Trophoblast cell (in vitro differentiated cells and primary cell): ENCODE measurements around the gene RAMACL.

Experiments
- DNase-seq, 2 donors: peaks; one replicate each; pipeline ENCODE4 v3.0.0-alpha.2; 2016
- H2AFZ ChIP-seq: 2 replicates; pipeline ENCODE4 v1.6.1; 2013; ENCODE audit warnings: low read length, moderate library complexity, mild to moderate bottlenecking; ENCODE audit not compliant: insufficient read depth, poor library complexity
- H2AK5ac ChIP-seq: 2 replicates; pipeline ENCODE4 v1.6.1; 2013; ENCODE audit warnings: mild to moderate bottlenecking, low read length
- H2BK120ac ChIP-seq: 2 replicates; pipeline ENCODE4 v1.6.1; 2013; ENCODE audit warnings: low read length, mild to moderate bottlenecking, moderate library complexity; ENCODE audit not compliant: insufficient read depth, poor library complexity
- H2BK12ac ChIP-seq: 2 replicates; pipeline ENCODE4 v1.6.1; 2013; ENCODE audit warnings: mild to moderate bottlenecking, low read length, moderate library complexity
- H2BK5ac ChIP-seq: 2 replicates; pipeline ENCODE4 v1.6.1; 2013; ENCODE audit warnings: low read length, low read depth, moderate library complexity, mild to moderate bottlenecking; ENCODE audit not compliant: poor library complexity
- H3K14ac ChIP-seq: 2 replicates; pipeline ENCODE4 v1.6.1; 2013; ENCODE audit warnings: mild to moderate bottlenecking, low read length
- H3K18ac ChIP-seq: 2 replicates; pipeline ENCODE4 v1.6.1; 2013; ENCODE audit warnings: mild to moderate bottlenecking, low read length
- H3K23ac ChIP-seq: 2 replicates; pipeline ENCODE4 v1.6.1; 2013; ENCODE audit warnings: low read length
- H3K27ac ChIP-seq: 2 replicates; pipeline ENCODE4 v1.5.1; 2013; ENCODE audit warnings: low read depth, mild to moderate bottlenecking, inconsistent platforms, low read length, moderate library complexity
- H3K27me3 ChIP-seq: 2 replicates; pipeline ENCODE4 v1.6.1; 2013; ENCODE audit warnings: inconsistent platforms, mild to moderate bottlenecking, low read length, moderate library complexity; ENCODE audit not compliant: insufficient read depth
- H3K36me3 ChIP-seq, 2 experiments: 1 replicate in 1 of 2; 2 replicates in 1 of 2; pipeline ENCODE4 v1.6.1; 2013; ENCODE audit warnings: low read length in 2 of 2, mild to moderate bottlenecking in 2 of 2, moderate library complexity in 1 of 2; ENCODE audit not compliant: insufficient read depth in 2 of 2, control insufficient read depth in 1 of 2
- H3K4ac ChIP-seq: 2 replicates; pipeline ENCODE4 v1.6.1; 2013; ENCODE audit warnings: low read depth, mild to moderate bottlenecking, low read length, moderate library complexity
- H3K4me1 ChIP-seq, 2 experiments: 1 replicate in 1 of 2; 2 replicates in 1 of 2; pipeline ENCODE4 v1.6.1; 2013; ENCODE audit warnings: low read length in 2 of 2, mild to moderate bottlenecking in 2 of 2, moderate library complexity in 1 of 2; ENCODE audit not compliant: insufficient read depth in 2 of 2, control insufficient read depth in 1 of 2
- H3K4me2 ChIP-seq: 2 replicates; pipeline ENCODE4 v1.6.1; 2013; ENCODE audit warnings: inconsistent platforms, mild to moderate bottlenecking, low read length, moderate library complexity
- H3K4me3 ChIP-seq: 2 replicates; pipeline ENCODE4 v1.5.1; 2013; ENCODE audit warnings: mild to moderate bottlenecking, low read depth, low read length, inconsistent platforms
- H3K79me1 ChIP-seq: one replicate; pipeline ENCODE4 v1.6.1; 2013; ENCODE audit warnings: low read length
- H3K79me2 ChIP-seq: 2 replicates; pipeline ENCODE4 v1.6.1; 2013; ENCODE audit warnings: low read length, mild to moderate bottlenecking; ENCODE audit not compliant: control insufficient read depth, insufficient read depth, poor library complexity
- H3K9ac ChIP-seq: 2 replicates; pipeline ENCODE4 v1.6.1; 2013; ENCODE audit warnings: mild to moderate bottlenecking, low read length
- H3K9me3 ChIP-seq: 2 replicates; pipeline ENCODE4 v1.6.1; 2013; ENCODE audit warnings: low read depth, mild to moderate bottlenecking, control low read depth, inconsistent platforms, low read length; ENCODE audit not compliant: insufficient read depth
- H4K12ac ChIP-seq: 2 replicates; pipeline ENCODE4 v1.6.1; 2013; ENCODE audit warnings: low read depth, mild to moderate bottlenecking, low read length, moderate library complexity
- H4K8ac ChIP-seq: 2 replicates; pipeline ENCODE4 v1.6.1; 2013; ENCODE audit warnings: low read depth, mild to moderate bottlenecking, low read length, moderate library complexity
- H4K91ac ChIP-seq: one replicate; pipeline ENCODE4 v1.6.1; 2013; ENCODE audit warnings: low read depth, mild to moderate bottlenecking, low read length, moderate library complexity
- WGBS: extraction: QIAGEN DNeasy Blood & Tissue Kit; methylation state at CpG from one replicate; pipeline ENCODE4 v1.1.7; 2013; ENCODE audit warnings: missing lambda C conversion rate; ENCODE audit not compliant: insufficient read length, insufficient coverage; ENCODE audit errors: extremely low coverage; 5-methylcytosine and 5-hydroxymethylcytosine counted together

RAMACL gene

GRCh38 chr6:166623318-166623717 is 36.8 kb upstream of the RAMACL start:
- H3K4me3 ChIP-seq = no peak overlapping the region
- peaks cover 20% of the 10 kb centered on the region for H3K79me1 ChIP-seq
- peaks cover 4% of the 10 kb centered on the region in 2 experiments for H3K36me3 ChIP-seq
- no peak overlapping the region for H3K23ac ChIP-seq
- no peak overlapping the region for H3K27ac ChIP-seq
- no peak overlapping the region for H3K14ac ChIP-seq
- H3K9ac ChIP-seq = no peak overlapping the region
- H2AK5ac ChIP-seq = no peak overlapping the region
- no peak overlapping the region for H3K4me2 ChIP-seq
- no peak overlapping the region for H3K4ac ChIP-seq
- H2BK5ac ChIP-seq = no peak overlapping the region
- DNase-seq = peak in 1 of 2 donors; percentile 49
- peaks cover 26 to 28% of the 10 kb centered on the region in 2 experiments for H3K4me1 ChIP-seq
- H3K27me3 ChIP-seq = no peaks in the 10 kb centered on the region
- H4K12ac ChIP-seq = no peak overlapping the region
- no CpG with 5 or more reads among the region's 5 CpGs for WGBS
- no peak overlapping the region for H2AFZ ChIP-seq
- peaks cover 4% of the 10 kb centered on the region for H3K79me2 ChIP-seq
- H3K18ac ChIP-seq = peak overlapping the region; percentile 3
- H3K9me3 ChIP-seq = peaks cover 3% of the 10 kb centered on the region
- no peak overlapping the region for H2BK12ac ChIP-seq
- no peak overlapping the region for H2BK120ac ChIP-seq
- no peak overlapping the region for H4K8ac ChIP-seq
- H4K91ac ChIP-seq = no peak overlapping the region

DNA sequence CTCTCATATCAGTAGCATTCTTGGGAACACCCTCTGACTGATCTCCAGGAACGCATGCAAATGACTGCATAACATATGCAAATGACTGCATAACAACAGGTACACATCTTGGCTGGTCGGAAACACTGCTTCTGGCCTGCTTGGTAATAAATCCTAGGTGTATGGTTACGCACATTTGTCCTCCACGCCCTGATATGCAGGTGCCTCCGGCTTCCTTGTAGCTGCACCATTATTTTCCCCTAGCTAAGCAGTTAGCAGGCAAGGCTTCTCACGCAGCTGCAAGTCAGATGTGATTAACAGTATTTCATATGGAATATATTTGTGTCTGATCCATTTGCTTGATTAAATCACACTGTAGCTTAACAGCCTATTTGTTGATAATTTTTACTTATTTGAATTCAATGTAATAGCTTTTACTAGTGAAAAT is 34.6 kb upstream of the RAMACL start:
- no peak overlapping the region for H3K23ac ChIP-seq
- no peak overlapping the region for H4K12ac ChIP-seq
- H3K4me2 ChIP-seq = no peak overlapping the region
- H3K4ac ChIP-seq = no peak overlapping the region
- WGBS = no CpG with 5 or more reads among the region's 6 CpGs
- H3K27ac ChIP-seq = no peak overlapping the region
- H3K14ac ChIP-seq = peak overlapping the region; percentile 4
- H3K9ac ChIP-seq = no peak overlapping the region
- DNase-seq = no peak
- H3K18ac ChIP-seq = peak overlapping the region; percentile 15
- peaks cover 19% of the 10 kb centered on the region for H3K79me1 ChIP-seq
- no peak overlapping the region for H2BK5ac ChIP-seq
- H4K8ac ChIP-seq = peak overlapping the region; percentile 13
- peaks cover 4% of the 10 kb centered on the region for H3K9me3 ChIP-seq
- no peaks in the 10 kb centered on the region for H3K27me3 ChIP-seq
- H2AK5ac ChIP-seq = peak overlapping the region; percentile 36
- H2BK12ac ChIP-seq = peak overlapping the region; percentile 32
- peaks cover 26 to 32% of the 10 kb centered on the region in 2 experiments for H3K4me1 ChIP-seq
- H3K36me3 ChIP-seq = peaks cover 7 to 8% of the 10 kb centered on the region in 2 experiments
- no peak overlapping the region for H2AFZ ChIP-seq
- H3K4me3 ChIP-seq = no peak overlapping the region
- H2BK120ac ChIP-seq = no peak overlapping the region
- peak overlapping the region; percentile 36 for H4K91ac ChIP-seq
- H3K79me2 ChIP-seq = peaks cover 2% of the 10 kb centered on the region

DNA sequence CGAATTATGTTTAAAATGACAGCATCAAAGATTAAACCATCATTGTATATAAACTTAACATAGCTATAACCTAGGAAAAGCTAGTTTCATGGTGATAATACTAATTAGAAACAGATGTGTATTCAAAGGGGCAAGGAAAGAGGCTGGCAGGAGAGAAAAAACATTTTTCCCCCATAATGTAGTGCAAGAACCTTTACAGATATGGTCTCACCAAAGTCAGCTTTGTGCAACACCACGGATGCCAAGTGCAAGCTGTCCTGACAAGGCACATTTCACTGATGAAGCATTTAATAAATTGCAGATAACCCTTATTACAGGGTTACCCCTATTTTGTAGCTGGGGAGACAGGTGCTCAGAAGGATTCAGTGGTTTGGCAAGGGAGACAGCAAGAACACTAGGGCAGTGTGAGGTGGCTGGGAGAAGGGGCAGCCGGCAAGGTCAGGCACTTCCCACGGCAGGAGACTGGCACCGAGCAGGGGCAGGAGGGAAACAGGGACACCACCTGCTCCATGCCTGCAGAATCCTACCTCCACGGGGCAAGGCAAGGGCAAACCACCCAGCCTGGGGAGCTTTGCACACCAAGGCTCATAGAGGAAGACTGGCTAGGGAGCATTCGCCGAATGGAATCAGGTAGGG is 34.1 kb upstream of the RAMACL start:
- Histone ChIP-seq H2BK120ac (peak overlapping the region; percentile 40), H3K4me1 (peaks cover 30 to 33% of the 10 kb centered on the region in 2 experiments), H4K91ac (peak overlapping the region; percentile 36), H3K27ac (peak overlapping the region; percentile 78), H3K27me3 (no peaks in the 10 kb centered on the region), H4K12ac (no peak overlapping the region), H2AFZ (no peak overlapping the region), H3K36me3 (peaks cover 7 to 8% of the 10 kb centered on the region in 2 experiments), H3K9ac (no peak overlapping the region), H4K8ac (peak overlapping the region; percentile 13), H2AK5ac (peak overlapping the region; percentile 36), H3K9me3 (peaks cover 4% of the 10 kb centered on the region), H3K4me3 (no peak overlapping the region), H2BK5ac (peak overlapping the region; percentile 67), H3K23ac (no peak overlapping the region), H3K14ac (peak overlapping the region; percentile 4), H3K4me2 (no peak overlapping the region), H3K4ac (peak overlapping the region; percentile 31), H3K18ac (peak overlapping the region; percentile 15), H3K79me2 (peaks cover 2% of the 10 kb centered on the region), H2BK12ac (peak overlapping the region; percentile 32), H3K79me1 (peaks cover 22% of the 10 kb centered on the region)
- DNase-seq = no peak
- WGBS = no CpG with 5 or more reads among the region's 8 CpGs

- Histone ChIP-seq H3K4me3 (no peak overlapping the region), H3K4me2 (no peak overlapping the region), H2BK120ac (no peak overlapping the region), H4K91ac (no peak overlapping the region), H3K23ac (no peak overlapping the region), H3K4me1 (peaks cover 35 to 38% of the 10 kb centered on the region in 2 experiments), H3K27me3 (no peaks in the 10 kb centered on the region), H3K9ac (no peak overlapping the region), H3K36me3 (peaks cover 7 to 8% of the 10 kb centered on the region in 2 experiments), H3K27ac (peak overlapping the region; percentile 92), H3K14ac (no peak overlapping the region), H4K8ac (no peak overlapping the region), H3K9me3 (peaks cover 4% of the 10 kb centered on the region), H3K79me2 (peaks cover 2% of the 10 kb centered on the region), H2BK12ac (no peak overlapping the region), H3K79me1 (peaks cover 25% of the 10 kb centered on the region), H3K4ac (no peak overlapping the region), H4K12ac (no peak overlapping the region), H2BK5ac (no peak overlapping the region), H3K18ac (no peak overlapping the region), H2AK5ac (no peak overlapping the region), H2AFZ (no peak overlapping the region)
- peak; percentile 61 to 84 for DNase-seq
- WGBS = no CpG with 5 or more reads among the region's 3 CpGs
These were observed 33.4 kb upstream of the RAMACL start for GRCh38 chr6:166619912-166620311.
